NCI-H345 treated with DMSO at 0.1 percent for 48 hours (cell line): Measurements from ENCODE around the gene OASL.
A peak's percentile ranks its signal among the peaks of the same experiment; 100 is the strongest.
"Not testable (repeated sequence)": the region's sequence is repeated elsewhere in the genome, so short reads cannot be mapped to it uniquely, and the experiment has no call there.

Experiments used
- DNase-seq: peaks from one replicate; lab custom pipeline; 2025; ENCODE audit not compliant: unreplicated experiment; lab: John Stamatoyannopoulos, UW

Gene OASL

DNA sequence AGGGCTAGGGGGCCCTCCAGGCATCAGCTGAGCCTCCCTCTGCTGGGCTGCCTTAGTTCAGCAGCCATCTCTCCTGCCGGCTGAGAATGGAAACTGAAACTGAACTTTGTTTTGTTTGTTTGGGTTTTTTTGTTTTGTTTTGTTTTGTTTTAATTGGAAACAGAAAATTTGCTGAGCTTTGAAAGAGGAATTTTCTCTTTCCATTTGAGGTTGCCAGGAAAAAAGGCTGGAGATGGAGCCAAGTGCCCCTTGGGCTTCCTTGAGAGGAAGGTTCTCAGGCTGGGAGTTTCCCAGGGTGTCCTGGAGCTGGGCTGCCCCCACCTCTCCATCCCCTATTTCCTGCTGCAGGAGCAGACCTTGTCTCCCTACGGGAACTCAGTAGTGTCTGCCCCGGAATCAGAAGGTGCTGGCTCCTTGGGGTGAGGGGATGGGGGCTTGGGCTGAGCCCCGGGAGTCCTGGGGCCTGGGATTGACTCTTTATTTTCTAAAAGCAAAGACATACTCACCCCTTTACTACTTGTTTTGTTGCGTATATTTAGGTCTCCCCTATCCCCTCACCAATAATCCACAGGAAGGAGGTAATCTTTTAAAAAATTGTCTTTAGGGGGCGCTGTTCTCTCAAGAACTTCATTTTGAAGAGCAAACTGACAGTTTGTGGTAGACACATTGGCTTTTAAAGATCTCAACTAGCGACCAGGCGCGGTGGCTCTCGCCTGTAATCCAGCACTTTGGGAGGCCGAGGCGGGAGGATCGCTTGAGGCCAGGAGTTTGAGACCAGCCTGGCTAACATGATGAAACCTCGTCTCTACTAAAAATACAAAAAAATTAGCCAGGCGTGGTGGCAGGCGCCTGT lies 21.3 kb upstream of the OASL start:
- DNase-seq, result peak; percentile 12

GRCh38 chr12:121059031-121059898 lies 20.2 kb upstream of the OASL start:
- no peak for DNase-seq

GRCh38 chr12:121057794-121058193 lies 18.7 kb upstream of the OASL start:
- no peak for DNase-seq

DNA sequence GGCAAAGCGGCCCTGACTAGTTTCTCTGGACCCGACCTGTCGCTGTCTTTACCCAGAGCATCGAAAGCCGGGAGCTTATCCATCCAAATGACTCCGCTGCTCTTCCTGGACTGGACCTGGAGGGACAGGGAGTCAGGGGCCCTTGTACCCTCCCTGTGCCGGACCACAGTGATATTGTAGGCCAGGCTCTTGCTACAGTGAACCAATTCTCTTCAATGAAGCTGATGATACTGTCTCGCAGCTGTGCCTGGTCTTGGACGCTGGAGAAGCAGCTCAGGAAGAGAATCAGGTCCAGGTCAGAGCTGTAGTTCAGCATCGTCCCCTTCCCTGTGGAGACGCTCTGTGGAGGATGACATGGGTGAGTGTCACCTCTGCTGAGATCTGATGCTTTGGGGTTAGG lies 14.7 kb upstream of the OASL start:
- DNase-seq, result no peak

- DNase-seq, result no peak
Measured at GRCh38 chr12:121050725-121051124, 11.7 kb upstream of the OASL start.

- no peak for DNase-seq
Measured at GRCh38 chr12:121048442-121048841, 9.4 kb upstream of the OASL start.

- DNase-seq, result not testable (repeated sequence)
Measured at GRCh38 chr12:121047400-121047799, 8.4 kb upstream of the OASL start.

DNA sequence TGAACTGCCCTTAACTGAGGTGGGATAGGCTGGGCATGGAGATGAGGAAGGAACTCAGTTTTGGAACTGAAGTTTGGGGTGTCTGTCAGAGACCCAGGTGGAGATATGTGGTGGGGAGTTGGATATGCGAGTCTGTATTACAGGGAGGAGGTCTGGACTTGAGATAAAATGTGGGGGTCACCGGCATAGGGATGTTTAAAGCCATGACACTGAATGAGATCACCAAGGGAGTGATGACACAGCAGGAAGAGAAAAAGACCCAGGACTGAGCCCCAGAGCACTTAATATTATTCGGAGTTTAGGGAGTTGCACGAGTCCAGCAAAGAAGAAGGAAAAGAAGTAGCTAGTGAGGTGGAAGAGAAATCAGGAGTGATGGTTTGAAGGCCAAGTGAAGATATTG lies 4.0 kb upstream of the OASL start:
- no peak for DNase-seq

DNA sequence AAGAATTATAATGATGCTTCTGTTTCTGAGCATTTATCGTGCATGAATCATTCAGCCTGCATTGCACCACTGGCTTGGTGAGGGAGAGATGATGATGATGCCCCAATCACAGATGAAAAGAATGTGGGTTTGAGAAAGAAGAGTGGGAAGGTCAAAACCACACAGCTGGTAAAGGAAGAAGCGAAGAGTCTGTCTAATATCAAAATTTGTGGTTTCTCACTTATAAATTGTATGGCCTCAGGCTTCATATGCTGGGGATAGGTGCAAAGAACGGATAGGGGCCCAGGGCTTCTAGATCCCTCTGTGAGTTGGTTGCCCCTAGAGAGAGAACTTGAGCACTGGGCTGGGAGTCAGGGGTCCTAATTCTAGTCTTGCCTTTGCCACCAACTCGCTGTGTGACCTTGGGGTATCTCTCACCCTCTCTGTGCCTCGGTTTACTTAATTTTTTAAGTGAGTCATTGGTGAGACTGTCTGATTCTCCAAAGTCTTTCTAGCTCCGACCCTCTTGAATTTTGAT lies 2.2 kb downstream of the OASL start:
- DNase-seq, result no peak

- DNase-seq, result no peak
Measured at GRCh38 chr12:121034616-121035305, 4.3 kb downstream of the OASL start.

GRCh38 chr12:121033625-121034349 lies 5.3 kb downstream of the OASL start:
- no peak for DNase-seq

GRCh38 chr12:121030576-121031212 lies 8.4 kb downstream of the OASL start:
- DNase-seq, result no peak

GRCh38 chr12:121026274-121027045 lies 12.6 kb downstream of the OASL start:
- DNase-seq, result no peak

GRCh38 chr12:121025442-121026226 lies 13.4 kb downstream of the OASL start:
- no peak for DNase-seq

DNA sequence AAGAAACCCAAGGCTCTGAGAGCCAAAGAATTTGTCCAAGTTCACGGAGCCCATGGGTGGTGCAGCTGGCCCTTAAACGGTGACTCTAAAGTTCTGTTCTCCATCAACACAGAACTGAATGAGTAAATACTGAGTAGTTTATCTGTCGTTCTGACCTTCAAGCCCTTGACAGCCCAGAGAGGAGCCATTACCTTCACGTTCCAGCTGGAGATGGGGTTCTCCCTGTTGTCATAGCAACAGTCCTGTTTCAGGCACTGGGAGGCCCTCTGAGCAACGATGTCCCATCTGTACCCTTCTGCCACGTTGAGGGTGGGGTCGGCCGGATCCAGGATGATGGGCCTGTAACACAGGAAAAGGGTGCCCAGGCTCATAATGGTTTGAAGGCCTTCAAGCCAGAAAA lies 15.2 kb downstream of the OASL start:
- DNase-seq, result no peak

DNA sequence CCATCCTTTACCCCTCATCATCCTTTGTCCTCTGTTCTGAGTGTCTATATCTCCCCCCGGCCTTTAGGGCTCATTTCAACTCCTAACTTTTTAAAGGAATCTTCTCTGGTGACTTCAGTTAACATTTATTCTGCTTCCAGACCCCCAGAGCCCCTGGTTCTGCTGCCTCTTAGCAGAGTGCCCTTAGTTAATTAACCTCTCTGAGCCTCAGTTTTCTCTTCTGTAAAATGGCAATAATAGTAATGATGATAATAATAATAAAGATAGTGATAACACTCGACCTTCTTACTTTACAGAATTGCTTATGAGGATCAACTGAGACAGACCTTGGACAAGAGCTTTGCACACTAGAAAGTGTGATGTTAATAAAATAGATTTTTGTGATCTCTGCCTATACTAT lies 16.3 kb downstream of the OASL start:
- DNase-seq, result no peak

DNA sequence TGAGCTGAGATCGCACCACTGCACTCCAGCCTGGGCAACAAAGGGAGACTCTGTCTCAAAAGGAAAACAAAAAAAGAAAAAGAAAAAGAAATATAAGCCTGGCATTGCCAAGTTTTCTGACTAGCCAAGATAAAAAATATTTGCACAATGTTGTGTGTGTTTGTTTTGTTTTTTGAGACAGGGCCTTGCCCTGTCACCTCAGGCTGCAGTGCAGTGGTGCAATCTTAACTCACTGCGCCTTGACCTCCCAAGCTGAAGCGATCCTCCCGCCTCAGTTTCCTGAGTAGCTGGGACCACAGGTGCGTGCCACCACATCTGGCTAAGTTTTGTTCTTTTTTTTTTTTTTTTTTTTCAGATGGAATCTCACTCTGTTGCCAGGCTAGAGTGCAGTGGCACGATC lies 17.3 kb downstream of the OASL start:
- no peak for DNase-seq

DNA sequence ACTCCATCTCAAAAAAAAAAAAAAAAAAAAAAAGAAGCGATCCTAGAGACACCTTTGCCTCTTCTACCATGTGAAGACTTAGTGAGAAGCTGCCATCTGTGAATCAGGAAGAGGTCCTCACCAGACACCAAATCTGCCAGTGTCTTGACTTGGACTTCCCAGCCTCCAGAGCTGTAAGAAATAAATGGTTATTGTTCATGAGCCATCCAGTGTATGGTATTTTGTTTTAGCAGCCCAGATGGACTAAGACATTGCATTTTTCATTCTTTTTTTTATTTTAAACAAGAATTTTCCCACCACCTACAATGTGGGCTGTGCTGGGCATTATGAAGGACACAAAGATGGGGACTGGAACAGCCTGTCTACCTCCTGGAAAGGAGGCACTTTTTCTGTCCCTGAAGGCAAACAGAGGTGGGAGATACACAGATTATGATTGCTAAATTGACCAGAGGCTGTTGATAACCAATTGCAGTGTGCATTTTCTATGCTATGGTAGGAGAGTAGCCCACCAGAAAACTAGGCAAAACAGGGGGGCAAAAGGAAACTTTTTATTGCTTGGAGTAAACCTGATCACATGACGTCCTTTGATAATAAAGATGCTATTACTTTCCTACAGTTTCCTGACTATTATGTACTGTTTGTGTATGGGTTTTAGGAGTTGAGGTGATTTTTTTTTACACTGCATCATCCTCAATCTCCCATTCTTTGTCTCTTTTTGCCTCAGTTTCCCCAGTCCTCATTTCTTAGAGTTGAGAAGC lies 20.0 kb downstream of the OASL start:
- DNase-seq, result no peak
